Mesenteric fat pad (tissue), 1 donor: ENCODE data around the gene AMACR. TPM values are rescaled to one million over a fixed set of nuclear protein-coding genes. Genes with fewer than 3 reads are reported as not detected.
"Not testable (repeated sequence)": the region's sequence is repeated elsewhere in the genome, so short reads cannot be mapped to it uniquely, and the experiment has no call there.

ENCODE experiments used
- DNase-seq: peaks from one replicate; pipeline ENCODE4 v3.0.0-alpha.2; 2020; ENCODE audit warnings: low spot score
- total RNA-seq: library from RNA; stranded (reverse); fragmentation: NEBNext Ultra II Directional; extraction: Animal tissue kit (Norgen Biotek cat#: 25700); gene quantifications from one replicate; pipeline ENCODE4 v1.2.1, GENCODE V29; 2021
- donor health status: DM: yes; HTN: yes; CAD: no.

The AMACR gene
- total RNA-seq, 1 donor from 2014 or later = 5.6 TPM

DNA sequence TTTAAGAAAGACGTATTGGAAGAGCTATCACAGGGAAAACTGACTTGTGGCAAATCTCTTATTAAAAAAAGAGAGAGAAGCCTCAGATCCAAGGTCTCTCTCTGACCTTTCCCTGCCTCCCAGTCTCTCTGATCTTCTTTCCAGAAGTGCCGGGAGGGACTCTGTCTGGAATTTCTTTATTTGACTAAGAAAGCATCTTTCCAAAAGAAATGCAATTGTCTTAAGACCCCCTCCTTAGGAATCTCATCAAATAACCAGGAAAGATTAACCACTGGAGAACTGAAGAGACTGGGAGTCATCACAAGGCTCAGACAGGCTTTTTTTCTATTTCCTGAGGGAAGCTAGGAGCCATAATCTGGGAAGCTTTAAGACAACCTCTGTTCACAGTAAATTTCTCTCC is 30.5 kb upstream of the AMACR start:
- DNase-seq = no peak

GRCh38 chr5:34037726-34038125 is 29.9 kb upstream of the AMACR start:
- DNase-seq = no peak

- no peak for DNase-seq
These were observed 27.9 kb upstream of the AMACR start for GRCh38 chr5:34035756-34036155.

DNA sequence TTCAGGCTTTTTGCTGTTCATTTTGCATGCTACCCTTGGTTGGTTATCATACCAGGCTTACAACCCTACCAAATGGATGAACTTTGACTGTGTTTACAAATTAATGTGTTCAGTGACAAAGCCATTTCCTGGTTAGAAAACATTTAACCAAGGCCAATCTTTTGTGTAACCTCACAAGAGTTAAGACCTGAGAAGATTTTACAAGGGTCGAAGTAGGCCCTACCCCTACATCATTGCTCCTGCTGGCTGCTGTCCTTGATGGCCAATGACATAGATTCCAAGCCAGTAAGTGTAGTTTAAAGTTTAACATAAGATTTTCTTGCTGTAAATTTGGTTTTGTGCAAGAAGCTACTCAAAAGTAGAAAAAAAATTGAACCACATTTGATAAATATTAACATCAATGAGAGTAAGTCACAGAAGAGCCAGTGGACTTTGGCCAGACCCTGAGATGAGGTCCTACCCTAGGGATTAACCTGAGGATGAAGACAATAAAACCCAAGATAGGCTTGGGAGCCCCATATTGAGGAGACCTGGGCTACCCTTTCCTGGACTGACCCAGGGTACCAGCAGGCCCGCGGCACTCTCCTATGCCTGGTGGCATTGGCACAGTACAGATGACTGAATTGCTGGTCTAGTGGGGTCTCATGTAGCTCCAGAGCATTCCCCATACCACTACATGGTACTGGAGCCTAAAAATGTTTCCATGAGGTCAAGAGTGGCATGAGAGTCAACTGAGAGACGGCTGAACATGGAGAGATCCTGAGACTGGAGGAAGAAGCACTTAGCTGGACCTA is 26.9 kb upstream of the AMACR start:
- DNase-seq = no peak

- DNase-seq = no peak
These were observed 24.1 kb upstream of the AMACR start for GRCh38 chr5:34031966-34032365.

DNA sequence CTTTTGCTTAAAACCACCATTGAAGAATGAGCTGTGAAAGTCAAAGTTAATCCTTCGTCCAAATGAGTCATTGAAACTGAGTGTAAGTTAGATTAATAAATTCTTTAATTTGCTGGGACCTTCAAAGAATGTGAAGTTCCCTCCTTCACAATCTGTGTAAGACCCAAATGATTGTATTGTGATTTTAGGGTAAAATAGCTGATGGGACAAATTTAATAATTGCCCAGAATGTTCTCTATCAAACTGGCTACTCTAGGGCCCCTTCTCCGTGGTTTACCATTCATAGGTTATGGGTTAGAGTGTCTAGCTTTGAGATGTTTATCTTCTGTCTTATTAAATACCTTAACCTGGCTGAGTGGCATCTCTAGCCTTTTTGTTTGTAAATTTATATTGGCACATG is 23.3 kb upstream of the AMACR start:
- no peak for DNase-seq

DNA sequence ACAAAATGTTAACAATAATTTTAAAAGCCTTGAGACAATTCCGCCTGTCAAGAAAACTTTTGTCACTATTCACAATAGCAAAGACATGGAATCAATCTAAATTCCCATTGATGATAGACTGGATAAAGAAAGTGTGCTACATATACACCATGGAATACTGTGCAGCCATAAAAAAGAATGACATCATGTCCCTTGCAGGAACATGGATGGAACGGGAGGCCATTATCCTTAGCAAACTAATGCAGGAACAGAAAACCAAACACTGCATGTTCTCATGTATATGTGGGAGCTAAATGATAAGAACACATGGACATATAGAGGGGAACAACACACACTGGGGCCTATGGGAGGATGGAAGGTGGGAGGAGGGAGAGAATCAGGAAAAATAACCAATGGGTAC is 22.7 kb upstream of the AMACR start:
- DNase-seq = not testable (repeated sequence)

GRCh38 chr5:34030048-34030447 is 22.2 kb upstream of the AMACR start:
- DNase-seq = no peak

DNA sequence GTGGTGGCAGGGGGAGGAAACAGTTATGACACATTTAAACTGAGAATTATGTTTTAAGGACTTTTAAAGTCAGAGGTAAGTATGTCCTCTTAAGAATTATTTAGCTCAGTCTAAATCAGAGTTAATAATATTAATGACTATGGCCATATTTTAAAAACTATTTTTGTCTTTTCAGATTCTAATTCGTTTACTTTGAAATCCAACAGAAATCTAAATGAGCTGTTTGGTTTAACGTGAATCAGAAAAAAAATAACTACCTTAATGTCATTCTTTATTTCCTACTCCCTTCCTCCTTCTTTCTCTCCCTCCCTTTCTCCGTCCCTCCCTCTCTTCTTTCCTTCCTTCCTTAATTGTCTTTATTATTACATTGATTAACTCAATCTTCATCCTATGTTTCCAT is 20.5 kb upstream of the AMACR start:
- no peak for DNase-seq

GRCh38 chr5:34026089-34026761 is 18.4 kb upstream of the AMACR start:
- DNase-seq = no peak

- DNase-seq = no peak
These were observed 14.4 kb upstream of the AMACR start for GRCh38 chr5:34022121-34022705.

DNA sequence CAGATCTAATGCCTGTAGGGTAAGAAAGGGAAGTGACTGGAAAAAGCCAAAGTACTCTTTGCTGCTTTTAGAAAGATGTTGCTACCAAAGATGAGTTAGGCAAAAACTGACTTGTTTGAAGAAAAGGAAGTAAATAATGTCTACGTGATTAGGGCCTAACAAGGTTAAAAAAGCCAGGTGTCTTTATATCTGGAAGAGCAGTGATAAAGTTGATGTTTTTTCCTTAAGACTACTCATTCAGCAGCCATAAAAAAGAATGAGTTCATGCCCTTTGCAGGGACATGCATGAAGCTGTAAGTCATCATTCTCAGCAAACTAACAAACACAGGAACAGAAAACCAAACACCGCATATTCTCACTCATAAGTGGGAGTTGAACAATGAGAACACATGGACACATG is 13.5 kb upstream of the AMACR start:
- DNase-seq = no peak

DNA sequence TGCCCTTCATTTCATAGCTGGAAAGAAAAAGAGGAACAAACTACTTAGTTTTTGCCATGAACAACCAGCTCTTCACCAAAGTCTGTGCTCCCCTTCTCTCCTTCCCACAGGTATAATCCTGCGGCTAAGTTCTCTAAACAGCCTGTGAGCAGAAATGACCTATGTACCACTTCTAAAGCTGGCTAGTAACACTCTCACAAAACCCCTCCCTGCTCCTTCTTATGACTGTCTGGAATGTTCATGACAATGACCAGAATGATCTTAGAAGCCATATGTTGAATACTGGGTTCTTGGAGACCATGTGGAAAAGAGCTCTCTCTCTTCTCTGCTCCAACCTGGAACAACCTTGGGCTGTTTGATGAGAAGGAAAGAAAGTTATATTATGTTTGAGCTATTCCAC is 12.9 kb upstream of the AMACR start:
- DNase-seq = no peak

DNA sequence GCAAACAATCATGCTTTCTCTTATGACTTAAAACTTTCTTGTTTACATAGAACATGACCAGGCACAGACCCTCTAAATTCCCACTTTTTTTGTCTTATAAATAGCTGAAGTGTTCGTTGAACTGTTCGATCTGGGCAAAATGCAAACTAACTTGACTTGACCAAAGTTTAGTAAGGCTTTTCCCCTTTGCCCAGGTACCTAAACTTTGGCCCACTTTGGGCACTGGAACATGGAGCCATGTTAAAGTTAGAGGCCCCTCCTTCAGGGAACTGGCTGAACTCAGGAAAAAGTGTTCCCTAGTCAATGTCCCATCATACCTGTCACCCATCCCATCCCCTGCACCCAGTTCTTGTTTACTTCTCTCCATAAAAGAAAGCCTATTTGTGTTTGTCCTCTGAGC is 9.4 kb upstream of the AMACR start:
- DNase-seq = no peak

- DNase-seq = no peak
These were observed 8.9 kb upstream of the AMACR start for GRCh38 chr5:34016750-34017149.

DNA sequence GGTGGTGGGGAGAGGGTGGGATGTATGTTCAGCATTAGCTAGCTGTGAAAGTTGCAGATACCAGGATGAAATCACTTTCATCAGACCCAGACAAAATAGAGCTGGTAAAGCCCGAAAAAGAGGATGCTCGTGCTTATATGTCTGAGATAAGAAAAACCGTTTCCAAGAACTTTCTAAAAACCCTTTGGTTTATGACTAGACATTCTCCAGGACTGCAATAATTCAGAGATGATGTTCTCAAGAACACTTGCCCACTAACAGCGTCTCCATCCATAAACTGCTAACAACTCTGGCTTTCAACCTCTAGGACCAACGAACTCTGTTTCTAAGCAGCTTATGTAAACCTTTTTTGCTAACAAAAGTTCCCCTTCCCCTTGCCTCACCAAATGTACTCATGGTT is 8.4 kb upstream of the AMACR start:
- no peak for DNase-seq

DNA sequence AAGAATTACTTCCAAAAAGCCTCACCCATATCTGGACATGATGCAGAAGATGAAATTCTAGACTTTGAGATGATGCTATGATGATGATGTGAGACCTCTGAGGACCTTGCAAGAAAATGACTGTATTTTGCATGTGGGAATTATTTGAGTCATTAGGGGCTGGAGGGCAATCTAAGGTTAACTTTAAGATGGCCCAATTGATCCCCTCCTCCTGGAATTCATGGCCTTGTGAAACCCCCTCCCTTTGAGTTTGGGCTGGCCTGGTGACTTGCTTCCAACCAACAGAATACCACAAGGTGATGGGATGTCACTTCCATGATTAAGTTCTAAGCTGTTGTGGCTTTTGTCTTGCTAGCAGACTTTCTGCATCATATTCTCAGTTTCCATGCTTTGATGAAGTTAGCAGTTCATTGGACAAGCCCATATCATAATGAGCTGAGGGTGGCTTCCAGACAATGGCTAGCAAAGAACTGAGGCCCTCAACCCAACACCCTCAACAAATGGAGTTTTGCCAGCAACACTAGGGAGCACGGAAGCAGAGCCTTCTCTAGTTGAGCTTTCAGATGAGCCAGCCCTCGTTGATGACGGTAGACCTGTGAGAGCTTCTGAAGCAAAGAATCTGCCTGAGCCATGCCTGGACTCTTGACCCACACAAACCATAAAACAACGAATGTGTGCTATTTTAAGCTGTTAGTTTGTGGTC is 7.4 kb upstream of the AMACR start:
- DNase-seq = no peak

DNA sequence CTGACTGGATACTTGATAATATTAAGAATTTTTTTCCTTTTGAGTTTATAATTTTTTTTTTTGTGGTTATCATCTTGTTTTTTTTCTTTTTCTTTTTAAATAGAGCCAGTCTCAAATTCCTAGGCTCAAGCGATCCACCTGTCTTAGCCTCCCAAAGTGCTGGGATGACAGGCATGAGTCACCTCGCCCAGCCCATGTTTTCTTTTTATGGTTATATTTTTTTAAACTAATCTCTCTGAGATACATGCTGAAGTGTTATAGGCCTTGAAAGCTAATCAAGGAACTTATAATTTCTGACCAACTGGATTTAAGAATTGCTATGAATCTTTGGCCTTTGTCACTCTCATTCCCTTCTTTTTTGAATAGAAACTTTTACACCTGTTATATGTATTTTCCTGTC is 6.8 kb upstream of the AMACR start:
- DNase-seq = no peak

GRCh38 chr5:34013547-34013946 is 5.7 kb upstream of the AMACR start:
- DNase-seq = no peak

DNA sequence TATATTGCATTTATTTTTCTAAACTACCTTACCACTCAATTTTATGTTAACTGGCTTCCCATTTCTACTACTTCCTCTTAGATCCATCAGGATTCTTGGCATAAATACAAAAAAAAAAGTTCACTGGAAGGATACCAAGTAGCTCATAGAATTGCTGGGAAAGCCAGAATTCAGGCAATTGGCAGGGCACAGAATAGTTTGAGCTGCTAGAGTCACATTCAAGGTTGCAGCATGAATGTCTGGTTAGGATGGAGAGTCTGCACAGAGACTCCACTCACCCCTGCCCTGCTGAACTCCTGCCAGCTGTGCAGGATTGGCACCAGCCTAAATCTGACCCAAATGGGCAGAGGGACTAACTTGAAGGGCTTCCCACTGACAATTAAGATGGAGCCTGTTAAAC is 4.9 kb upstream of the AMACR start:
- DNase-seq = no peak

- no peak for DNase-seq
These were observed 3.7 kb upstream of the AMACR start for GRCh38 chr5:34011536-34011935.

DNA sequence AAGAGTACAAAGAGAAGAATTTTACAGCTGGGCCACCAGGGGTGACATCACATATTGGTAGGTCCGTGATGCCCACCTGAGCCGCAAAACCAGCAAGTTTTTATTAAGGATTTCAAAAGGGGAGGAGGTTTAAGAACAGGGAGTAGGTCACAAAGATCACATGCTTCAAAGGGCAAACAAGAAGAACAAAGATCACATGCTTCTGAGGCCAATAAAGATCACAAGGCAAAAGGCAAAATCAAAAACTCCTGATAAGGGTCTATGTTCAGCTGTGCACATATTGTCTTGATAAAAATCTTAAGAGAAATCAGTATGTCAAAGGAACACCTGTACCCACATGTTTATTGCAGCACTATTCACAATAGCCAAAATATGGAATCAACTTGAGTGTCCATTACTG is 2.3 kb upstream of the AMACR start:
- not testable (repeated sequence) for DNase-seq
